HG02623 (cell line): ENCODE data around the gene LSM4.

ENCODE experiments used
- ATAC-seq: cut with Tn5 transposase; IDR thresholded peaks from one replicate; pipeline ENCODE4 v1.9.1; 2021; ENCODE audit warnings: moderate library complexity; ENCODE audit not compliant: unreplicated experiment

Gene LSM4

DNA sequence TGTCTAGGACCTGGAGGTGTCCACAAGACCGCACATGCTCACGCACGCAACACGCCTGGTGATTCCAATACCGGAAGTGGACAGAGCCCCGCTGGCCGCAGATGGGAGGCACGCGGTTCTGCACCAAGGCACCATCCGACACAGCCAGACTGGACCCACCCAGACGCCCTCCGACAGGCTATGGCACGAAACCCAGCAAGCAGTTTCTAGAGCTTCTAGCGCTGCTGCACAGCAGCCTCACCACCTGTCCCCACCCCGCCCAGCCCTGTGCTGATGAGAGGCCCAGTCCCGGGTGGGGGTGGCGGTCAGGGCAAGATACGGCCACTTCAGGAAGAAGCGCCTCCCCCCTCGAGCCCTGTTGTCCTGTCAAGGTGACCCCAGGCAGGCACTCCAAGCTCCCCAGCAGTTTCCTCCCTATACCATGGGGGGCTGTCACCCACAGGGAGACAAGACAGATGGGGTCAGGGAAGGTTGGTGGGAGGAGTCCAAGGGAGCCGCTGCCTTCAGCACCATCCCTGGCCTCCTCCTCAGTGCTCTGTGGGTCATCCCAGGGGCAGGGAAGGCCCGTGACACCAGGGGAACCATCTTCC lies 11.3 kb downstream of the LSM4 start:
- no peak for ATAC-seq

DNA sequence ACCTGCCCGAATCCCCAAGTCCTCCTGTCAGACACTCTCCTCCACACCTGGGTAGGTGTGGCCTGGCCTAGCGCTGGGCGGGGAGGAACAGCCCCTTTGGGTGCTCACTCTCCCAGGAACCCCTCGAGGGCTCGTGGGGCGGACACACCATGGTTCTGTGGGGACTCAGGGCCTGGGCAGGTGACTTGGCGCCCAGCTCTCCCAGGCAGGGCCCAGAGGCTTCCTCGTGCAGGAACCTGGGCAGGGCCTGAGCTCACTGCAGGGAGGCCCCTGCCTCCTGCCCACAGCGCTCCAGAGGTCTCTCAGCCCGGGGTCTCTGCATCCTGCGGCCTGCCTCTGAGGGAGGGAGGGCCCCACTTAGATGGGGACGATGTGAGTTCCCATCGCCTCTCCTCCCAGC lies 11.9 kb downstream of the LSM4 start:
- no peak for ATAC-seq

DNA sequence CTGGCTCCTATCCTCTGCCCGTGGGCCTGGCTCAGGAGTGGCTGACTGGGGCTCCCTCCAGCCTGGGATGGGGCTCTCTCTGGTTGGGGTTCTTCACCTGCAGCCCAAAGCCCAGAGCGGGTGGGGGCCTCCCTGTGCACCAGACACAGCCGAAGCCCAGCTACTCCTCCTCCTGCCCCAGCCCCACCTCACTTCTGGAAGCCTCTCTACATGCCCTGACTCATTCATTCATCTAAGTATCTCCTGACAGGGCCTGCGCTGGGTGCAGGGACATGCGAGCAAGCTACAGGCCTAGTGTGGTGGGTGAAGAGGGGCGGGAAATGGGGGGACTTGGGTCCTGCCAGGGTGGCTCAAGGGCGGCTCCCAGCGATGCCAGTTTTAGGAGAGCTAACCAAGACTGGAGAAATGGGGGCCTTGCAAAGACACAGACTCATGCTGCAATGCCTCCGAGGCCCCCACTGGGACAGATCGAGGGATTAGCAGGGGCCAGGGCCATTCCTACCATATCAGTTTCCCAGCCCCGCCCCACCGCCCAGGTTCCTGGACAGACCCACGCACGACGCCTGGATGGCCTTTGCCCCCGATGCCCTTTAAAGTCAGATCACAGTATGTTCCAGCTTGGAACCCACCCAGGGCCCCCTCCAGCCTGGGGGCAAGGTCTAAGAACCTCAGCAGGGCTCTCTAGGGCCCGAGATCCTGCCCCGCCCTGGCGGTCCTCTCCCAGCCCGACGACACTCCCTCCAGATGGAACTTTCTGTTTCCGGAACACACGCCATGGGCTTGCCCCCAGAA lies 12.6 kb downstream of the LSM4 start:
- no peak for ATAC-seq

DNA sequence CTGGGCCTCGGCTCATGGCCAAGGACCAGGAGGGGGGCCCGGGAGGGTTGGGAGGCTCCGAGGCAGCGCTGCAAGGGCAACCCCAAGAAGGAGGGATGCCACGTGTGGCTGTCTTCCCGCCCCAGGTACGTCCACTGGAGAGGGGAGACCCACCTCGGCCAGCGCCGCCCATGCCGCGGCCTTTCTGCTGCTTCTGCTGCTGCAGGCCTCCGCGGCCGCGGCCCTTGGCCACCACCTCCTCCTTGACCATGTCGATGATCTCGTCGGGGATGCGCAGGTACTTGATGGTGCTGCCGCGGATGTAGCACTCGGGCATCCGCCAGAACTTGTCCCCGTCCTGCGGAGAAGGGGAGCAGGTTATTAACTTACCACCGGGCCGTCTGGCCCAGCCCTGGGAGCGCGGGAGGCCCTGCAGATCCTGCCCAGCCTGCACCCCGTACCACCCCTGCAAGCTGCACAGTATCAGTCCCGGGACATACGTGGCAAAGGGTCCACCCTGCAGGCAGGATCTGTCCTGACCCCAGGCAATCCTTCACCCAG lies 13.3 kb downstream of the LSM4 start:
- ATAC-seq, result no peak

DNA sequence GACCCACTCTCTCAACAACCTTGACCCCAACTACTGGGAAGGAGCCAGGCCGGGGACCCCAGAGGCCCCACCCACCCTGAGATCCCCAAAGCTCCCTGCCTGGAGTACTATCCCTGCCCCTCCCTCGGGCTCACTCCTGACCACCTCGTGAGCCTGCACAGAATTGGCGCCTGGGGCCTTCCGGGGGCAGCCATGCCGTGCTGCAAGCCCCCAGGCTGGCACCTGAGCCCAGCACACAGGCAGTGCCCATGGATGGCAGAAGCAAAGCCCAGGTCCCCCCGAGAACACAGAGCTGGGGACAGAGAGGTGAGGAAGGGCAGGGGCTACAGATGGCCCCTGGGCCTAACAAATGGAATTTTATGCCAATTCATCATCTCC lies 13.9 kb downstream of the LSM4 start:
- no peak for ATAC-seq

DNA sequence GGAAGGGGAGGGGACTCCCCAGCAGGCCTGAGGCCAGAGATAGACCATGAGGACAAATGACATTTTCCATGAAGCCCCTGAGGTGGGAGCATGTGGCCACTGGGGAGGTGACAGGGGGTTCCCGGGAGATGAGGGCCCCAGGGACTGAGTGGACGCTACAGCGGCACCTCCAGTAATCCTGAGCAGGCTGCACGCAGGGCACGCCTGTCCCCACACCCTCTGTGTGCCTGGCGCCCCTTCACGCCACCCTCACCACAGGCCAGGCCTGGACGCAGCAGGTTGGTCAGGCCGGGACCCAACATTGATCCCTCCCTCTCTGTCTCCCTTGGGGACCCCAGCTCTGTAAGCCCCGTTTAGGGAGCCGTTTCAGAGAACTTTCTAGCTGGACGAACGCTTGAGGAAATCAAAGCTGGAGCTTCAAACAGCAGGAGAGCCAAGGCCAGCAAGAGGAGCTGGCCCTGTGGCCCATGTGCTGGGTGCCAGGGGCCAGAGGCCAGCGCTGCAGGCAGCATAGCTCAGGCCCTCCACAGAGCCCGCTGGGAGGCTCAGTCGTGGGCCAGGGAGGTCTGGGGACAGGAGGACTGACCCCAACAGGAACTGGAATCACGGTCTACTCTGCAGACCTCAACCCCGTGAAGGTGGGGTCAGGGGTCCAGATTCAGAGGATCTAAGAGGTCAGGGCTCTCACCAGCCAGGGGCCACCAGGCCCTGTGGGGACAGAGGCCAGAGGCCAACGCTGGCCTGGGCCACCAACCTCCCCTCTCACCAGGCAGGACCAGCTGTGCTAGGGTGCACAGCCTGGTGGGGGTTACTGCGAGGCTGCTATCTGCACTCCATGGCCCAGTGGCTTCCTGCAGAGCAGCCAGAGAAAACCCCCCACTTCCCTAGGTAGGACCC lies 14.6 kb downstream of the LSM4 start:
- ATAC-seq, result no peak

DNA sequence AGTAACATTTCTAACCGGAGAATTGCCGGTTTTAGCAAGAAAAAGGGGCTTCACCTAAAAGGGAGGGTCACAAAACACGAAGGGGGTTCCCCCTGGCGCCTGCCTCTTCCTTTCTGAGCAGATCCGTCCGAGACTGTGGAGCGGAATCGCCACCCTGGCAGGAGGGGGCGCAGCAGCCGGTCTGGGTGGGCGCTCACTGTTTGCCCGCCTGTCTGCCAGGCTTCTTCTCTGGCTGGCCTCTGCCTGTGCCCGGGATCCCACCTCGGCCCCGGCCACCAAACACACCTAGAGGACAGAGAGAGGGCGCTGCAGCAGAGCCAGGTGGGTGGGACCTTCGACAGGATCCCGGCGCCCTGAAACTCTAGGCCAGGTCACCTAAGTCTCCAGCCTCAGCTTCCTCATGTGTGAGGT lies 15.6 kb downstream of the LSM4 start:
- no peak for ATAC-seq

DNA sequence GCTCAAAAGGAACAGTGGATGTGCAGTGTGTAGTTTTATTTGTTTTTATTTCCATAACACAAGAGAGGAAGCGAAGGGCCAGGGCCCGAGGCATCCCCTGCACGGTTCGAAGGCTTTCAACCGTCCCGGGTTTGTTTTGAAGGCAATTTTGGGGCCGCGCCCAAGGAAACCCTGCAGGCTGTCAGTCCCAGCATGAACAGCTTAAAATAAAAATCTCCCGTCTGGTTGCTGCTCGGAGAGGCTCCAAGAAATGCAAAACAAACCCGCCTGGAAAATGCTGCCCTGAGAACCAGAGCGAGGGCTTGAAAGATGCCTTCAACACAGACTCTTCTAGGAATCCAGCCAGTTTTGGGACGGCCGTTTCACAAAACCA lies 16.0 kb downstream of the LSM4 start:
- ATAC-seq, result no peak

DNA sequence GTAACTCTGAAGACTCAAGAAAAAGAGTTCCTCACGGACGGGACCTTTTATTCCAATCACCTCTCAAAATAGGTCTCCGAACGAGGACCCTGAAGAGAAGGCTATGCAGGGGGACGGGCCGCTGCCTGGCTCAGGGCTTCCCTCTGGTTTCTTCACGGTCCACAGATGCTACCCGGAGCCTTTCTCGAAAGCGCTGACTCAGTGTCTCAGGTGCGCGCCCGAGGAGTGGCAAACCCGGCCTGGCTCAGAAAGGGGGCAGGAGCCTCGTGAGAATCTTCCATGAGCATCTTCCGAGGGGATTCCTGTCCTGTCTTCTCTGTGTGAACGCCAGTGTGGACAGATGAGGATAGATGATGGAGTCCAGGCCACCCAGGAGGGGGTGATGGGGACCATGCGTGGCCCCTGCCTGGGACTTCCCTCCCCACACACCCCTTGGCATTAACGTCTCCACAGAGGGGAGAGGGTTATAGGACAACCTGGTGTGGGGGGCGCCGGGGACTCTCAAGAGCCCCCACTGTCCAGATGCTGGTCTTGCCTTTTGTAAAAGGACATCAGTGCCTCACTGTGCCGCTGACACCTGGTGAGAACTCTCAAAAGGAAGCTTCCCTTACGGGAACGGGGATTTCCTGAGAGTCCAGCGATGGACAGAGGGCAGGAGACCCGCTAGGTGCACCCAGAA lies 16.5 kb downstream of the LSM4 start:
- no peak for ATAC-seq

DNA sequence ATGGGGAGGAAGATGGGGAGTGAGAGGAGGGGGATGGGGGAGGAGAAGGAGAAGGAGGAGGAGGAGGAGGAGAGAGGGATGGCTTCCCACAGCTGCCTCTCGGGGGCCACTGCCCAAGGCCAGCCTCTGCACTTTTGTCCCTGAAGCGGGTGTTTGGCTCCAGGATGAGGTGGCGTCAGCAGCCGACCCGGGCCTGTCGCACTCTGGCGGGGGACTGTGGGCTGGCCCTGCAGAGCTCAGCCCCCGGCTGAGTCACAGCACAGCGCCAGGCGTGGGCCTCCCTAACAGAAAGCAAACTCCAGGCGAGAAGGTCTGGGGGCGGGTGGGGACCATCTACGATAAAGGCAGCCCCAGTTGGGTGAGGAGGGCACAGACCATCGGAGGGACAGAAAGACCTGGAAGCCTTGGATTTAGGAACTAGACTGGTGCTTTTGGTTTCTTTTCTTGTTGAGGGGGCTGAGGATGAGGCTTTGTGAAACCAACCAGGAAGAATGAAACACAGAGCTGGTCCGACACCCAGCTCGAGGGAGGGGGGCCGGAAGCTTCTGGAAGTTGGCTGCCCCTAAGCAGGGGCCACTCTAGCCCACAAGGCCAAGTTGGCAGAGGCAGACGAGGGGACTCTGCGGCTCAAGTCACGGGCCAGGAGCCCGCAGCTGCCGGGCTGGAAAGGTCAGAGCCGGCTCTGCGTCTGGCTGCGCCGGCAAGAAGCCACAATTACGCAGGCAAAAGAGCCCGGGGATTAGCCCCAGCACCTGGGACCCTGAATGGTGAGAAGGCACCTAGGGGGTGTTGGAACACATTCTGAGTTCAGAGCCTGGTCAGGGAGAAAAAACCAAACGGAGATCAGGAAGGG lies 18.2 kb downstream of the LSM4 start:
- no peak for ATAC-seq

DNA sequence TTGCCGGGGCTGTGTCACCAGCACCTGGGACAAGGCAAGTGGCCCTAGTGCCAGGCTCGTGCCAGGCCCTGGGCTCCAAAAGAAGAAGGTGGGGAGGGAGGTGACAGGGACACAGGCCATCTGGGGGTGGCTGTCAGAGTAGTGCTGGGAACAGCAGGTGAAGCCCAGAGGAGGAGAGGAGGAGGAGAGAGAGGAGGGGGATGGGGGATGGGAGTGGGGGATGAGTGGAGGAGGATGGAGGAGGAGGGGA lies 18.7 kb downstream of the LSM4 start:
- ATAC-seq, result no peak

DNA sequence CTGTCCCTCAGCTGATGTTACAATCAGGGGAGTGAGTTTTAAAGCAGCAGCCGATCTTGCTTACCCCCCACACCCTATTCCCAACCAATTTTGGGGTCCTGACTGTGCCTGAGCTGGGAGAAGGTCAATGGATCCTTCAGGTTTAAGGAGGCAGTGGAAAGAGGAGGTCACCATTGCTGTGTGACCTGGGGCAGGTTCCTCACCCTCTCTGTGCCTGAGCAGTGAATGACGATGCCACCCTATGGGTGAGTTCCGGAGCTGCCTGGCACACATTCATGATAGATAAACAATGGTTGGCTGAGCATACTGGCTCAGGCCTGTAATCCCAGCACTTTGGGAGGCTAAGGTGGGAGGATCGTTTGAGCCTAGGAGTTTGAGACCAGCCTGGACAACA lies 21.2 kb downstream of the LSM4 start:
- no peak for ATAC-seq

DNA sequence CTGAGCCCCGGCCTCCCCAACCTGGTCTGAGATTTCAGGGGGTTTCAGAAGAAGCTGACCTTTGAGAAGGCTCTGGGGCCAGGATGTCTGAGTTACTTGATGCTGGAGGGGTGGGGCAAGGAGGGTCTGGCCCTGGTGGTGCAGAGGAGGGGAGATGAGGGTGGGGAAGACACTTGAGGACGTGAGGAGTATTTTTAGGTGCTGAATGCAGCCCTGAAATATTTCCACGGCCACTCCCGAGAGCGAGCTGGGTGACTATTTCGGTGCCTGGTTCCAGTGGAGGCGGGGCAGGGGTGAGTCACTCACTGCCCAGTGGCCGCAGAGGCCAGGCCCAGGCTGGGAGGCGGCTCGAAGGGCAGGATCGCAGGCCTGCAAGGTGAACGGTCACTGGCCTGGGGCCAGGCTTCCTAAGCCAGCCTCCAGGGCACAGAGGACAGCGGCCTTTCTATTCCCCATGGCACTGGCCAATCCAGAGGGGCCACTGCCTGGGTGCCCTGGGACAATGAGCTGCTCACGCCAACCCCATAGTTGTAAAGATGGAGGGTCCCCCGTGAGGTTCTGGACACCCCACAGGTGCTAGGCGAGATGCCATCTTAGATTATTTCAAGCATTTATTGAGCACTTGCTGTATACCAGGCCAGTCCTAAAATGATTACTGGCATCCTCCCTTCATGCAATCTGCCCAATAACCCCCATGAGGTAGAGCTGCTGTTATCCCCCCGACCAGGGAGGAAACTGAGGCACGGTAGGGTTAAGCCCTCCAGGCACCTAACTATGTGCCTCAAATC lies 21.8 kb downstream of the LSM4 start:
- ATAC-seq, result no peak

DNA sequence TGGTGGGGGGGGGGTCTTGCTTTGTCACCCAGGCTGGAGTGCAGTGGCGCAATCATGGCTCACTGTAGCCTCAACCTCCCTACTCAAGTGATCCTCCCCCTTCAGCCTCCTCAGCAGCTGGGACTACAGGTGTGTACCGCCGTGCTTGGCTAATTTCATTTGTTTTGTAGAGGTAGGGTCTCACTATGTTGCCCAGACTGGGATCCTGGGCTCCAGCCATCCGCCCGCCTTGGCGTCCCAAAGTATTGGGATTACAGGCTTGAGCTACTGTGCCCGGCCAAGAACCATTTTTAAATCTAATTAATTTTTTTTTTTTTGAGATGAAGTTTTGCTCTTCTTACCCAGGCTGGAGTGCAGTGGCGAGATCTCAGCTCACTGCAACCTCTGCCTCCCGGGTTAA lies 23.2 kb downstream of the LSM4 start:
- no peak for ATAC-seq

DNA sequence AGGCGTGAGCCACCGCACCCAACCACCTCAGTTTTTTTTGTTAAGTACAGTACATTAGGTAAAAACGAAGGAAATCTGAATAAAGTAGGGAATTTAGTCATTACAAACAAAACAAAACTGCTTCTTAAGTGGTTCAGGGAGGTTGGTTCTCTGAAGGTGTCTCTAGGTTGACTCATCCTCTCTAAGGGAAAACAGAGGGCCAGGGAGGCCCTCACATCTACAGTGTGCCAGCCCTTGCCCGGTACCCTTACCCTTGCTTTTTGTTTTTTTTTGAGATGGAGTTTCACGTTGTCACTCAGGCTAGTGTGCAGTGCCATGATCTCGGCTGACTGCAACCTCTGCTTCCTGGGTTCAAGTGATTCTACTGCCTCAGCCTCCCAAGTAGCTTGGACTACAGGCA lies 24.3 kb downstream of the LSM4 start:
- no peak for ATAC-seq

DNA sequence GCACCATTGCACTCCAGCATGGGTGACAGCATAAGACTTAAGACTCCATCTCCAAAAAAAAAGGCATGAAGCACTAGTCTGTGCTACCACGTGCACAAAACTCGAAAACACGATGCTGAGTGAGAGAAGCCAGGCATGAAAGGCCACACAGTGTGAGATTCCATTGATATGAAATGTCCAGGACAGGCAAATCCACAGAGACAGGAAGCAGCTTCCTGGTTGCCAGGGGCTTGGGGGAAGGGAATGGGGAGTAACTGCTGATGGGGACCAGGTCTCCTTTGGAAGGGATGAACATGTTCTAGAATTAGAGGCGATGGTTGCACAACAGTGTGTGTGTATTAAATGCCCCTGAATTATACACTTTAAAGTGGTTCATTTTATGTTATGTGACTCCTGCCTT lies 25.6 kb downstream of the LSM4 start:
- no peak for ATAC-seq

DNA sequence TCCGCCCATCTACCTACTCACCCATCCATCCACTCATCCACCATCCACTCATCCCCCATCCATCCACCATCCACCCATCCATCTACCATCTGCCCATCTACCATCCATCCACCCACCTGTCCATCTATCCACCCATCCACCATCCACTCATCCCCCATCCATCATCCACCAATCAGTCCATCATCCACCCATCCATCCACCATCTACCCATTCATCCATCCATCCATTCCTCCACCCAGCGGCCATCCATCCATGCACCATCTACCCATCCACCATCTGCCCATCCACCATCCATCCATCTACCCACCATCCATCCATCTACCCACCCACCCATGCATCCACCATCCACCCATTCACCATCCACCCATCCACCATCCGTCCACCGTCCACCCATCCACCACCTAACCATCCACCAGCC lies 27.8 kb downstream of the LSM4 start:
- ATAC-seq, result no peak

DNA sequence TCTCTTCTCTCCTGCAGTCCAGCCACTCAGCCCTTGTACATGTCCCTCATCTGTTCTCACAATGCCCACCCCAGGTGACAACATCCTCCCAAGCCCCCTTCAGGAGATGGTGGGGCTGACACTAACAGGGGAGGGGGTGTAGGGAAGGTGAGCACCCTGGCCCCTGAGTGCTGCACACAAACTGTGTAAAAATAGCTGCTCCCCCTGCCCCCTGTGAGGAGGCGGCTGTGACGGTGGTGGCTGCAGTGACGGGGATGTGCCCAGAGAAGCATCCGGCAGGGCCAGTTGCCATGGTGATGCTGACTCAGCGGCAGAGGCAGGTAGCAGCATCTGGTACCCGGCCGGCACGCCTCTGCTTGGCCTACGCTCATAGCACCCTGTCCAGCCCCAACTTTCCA lies 28.4 kb downstream of the LSM4 start:
- no peak for ATAC-seq

DNA sequence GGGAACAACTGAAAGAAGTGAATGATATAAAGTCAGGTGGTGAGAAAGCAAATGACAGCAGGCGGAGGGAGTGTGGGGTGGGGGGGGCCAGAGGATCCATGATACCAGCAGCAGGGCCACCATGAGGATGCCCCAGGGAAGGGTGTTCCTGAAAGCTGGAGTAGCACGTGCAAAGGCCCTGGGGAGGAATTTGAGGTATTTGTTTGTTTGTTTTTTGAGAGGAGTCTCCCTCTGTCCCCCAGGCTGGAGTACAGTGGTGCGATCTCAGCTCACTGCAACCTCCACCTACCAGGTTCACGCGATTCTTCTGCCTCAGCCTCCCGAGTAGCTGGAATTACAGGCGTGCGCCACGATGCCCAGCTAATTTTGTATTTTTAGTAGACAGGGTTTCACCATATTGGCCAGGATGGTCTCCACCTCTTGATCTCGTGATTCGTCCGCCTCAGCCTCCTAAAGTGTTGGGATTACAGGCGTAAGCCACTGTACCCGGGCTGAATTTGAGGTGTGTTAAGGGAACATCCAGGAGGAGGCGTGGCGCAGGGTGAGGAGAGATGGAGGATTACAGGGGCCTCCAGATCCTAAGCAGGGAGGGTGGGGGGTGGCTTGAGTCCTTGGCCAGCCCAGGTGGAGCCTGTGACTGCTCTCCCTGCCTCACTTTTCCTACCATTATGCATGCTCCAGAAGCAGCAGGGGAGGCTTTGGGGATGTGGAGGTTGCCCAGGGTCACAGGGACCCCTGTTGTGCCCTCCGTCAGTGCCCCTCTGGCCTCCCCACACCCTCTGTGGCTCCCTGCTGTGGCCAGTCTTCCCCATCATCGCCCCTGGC lies 29.0 kb downstream of the LSM4 start:
- no peak for ATAC-seq
